RWPE1 (cell line): Measurements from ENCODE around the gene OTUD3.
"Not testable (repeated sequence)": the region's sequence is repeated elsewhere in the genome, so short reads cannot be mapped to it uniquely, and the experiment has no call there.

Experiments used
- CTCF ChIA-PET: fragments of 350-600 bp; sonication (Branson Sonifier 250); formaldehyde crosslinking; extraction: SDS; loops from one replicate; lab custom pipeline; 2021; lab: Yijun Ruan, JAX
- POLR2A ChIA-PET: fragments of 400-600 bp; formaldehyde crosslinking; extraction: SDS; loops from one replicate; lab custom pipeline; 2020; ENCODE audit warnings: antibody characterized with exemption; ENCODE audit not compliant: low non-redundant PET; lab: Yijun Ruan, JAX
- DNase-seq: peaks from one replicate; pipeline ENCODE4 v3.0.0; 2012; ENCODE audit warnings: low spot score
- H3K27ac ChIP-seq: fragments of 450-650 bp; 2 replicates; pipeline ENCODE4 v1.5.1; 2017
- CTCF ChIP-seq: fragments of 450-650 bp; conservative IDR thresholded peaks from 2 replicates; pipeline ENCODE4 v1.5.1; 2017; ENCODE audit warnings: low read depth, mild to moderate bottlenecking

Gene OTUD3

GRCh38 chr1:19845555-19845954, 36.6 kb upstream of the OTUD3 start:
- H3K27ac ChIP-seq: no peak overlapping the region
- DNase-seq: no peak
- CTCF ChIA-PET: no interaction called here
- POLR2A ChIA-PET: no interaction called here
- no peak for TF ChIP-seq CTCF

GRCh38 chr1:19846338-19846737, 35.9 kb upstream of the OTUD3 start:
- DNase-seq: no peak
- POLR2A ChIA-PET: no interaction called here
- no peak for TF ChIP-seq CTCF
- CTCF ChIA-PET: no interaction called here
- no peak overlapping the region for H3K27ac ChIP-seq

- POLR2A ChIA-PET: interaction anchor here (0.7 kb wide), 1 partner anchor 31 kb away, joined by 3 read pairs; no protein-coding TSS in a partner anchor
Observed at GRCh38 chr1:19847334-19847733, 34.9 kb upstream of the OTUD3 start.

GRCh38 chr1:19849307-19849706, 32.9 kb upstream of the OTUD3 start:
- POLR2A ChIA-PET: not testable (repeated sequence)

More at GRCh38 chr1:19847334-19847733, 34.9 kb upstream of the OTUD3 start:
- CTCF ChIA-PET: interaction anchor here (0.6 kb wide), 1 partner anchor 187 kb away, joined by 3 read pairs; no protein-coding TSS in a partner anchor
- H3K27ac ChIP-seq, DNase-seq: not testable (repeated sequence)

GRCh38 chr1:19850214-19850613, 32.0 kb upstream of the OTUD3 start:
- ChIA-PET POLR2A (no interaction called here), CTCF (no interaction called here)
- no peak for DNase-seq
- no peak for TF ChIP-seq CTCF
- no peak overlapping the region for H3K27ac ChIP-seq

More at GRCh38 chr1:19849307-19849706, 32.9 kb upstream of the OTUD3 start:
- H3K27ac ChIP-seq, CTCF ChIA-PET, DNase-seq: not testable (repeated sequence)

GRCh38 chr1:19852036-19852435, 30.2 kb upstream of the OTUD3 start:
- POLR2A ChIA-PET: no interaction called here
- DNase-seq: no peak
- H3K27ac ChIP-seq: no peak overlapping the region
- CTCF ChIA-PET: interaction anchor here (0.7 kb wide), 1 partner anchor 30 kb away, joined by 4 read pairs; no protein-coding TSS in a partner anchor
- no peak for TF ChIP-seq CTCF

GRCh38 chr1:19854866-19855265, 27.3 kb upstream of the OTUD3 start:
- H3K27ac ChIP-seq: no peak overlapping the region
- TF ChIP-seq CTCF: no peak
- ChIA-PET CTCF (no interaction called here), POLR2A (no interaction called here)
- no peak for DNase-seq

- no peak overlapping the region for H3K27ac ChIP-seq
- ChIA-PET CTCF (no interaction called here), POLR2A (no interaction called here)
- DNase-seq: no peak
- no peak for TF ChIP-seq CTCF
Observed at GRCh38 chr1:19858893-19859292, 23.3 kb upstream of the OTUD3 start.
